Globus pallidus (tissue), 1 donor: ENCODE results near the gene SMG9.
A peak's percentile ranks its signal among the peaks of the same experiment; 100 is the strongest.

ENCODE experiments used
- DNase-seq: peaks from one replicate; pipeline ENCODE4 v3.0.0-alpha.2; 2015; ENCODE audit warnings: low spot score

Gene SMG9

GRCh38 chr19:43755256-43755801 lies 567 bp upstream of the SMG9 start:
- DNase-seq, result peak; percentile 77

DNA sequence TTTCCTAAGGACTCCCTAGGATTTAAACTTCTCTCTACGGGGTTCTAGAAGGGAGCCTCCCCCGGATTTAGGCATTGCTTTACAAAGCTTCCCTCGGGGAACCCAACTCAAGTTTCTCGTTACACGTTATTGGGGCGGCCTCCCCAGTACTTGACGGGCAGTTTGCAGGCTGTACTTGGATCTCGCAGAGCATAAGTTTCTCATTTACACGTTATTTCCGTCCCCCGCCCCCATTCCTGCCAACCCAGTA lies 584 bp downstream of the SMG9 start:
- DNase-seq, result no peak

DNA sequence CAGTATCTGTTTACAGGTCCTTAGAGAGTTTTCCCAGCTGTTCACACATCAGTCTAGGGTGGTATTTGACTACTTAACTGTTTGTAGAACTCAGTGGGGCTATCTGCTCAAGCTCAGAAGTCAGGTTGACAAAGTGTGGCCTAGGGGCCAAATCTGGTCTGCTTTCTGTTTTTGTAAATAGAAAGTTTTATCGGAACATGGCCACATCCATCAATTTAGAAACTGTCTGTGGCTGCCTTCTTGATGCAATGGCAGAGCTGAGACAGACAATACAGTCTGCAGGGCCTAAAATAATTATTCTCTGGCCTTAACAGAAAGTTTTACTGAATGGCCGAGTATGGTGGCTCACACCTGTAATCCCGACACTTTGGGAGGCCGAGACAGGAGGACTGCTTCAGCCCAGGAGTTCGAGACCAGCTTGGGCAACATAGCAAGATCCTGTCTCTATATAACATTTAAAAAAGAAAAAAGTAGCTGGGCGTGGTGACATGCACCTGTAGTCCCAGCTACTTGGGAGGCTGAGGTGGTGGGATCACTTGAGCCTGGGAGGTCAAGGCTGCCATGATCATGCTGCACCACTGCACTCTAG lies 2.4 kb downstream of the SMG9 start:
- DNase-seq, result no peak

GRCh38 chr19:43751466-43752220 lies 3.1 kb downstream of the SMG9 start:
- DNase-seq, result no peak

DNA sequence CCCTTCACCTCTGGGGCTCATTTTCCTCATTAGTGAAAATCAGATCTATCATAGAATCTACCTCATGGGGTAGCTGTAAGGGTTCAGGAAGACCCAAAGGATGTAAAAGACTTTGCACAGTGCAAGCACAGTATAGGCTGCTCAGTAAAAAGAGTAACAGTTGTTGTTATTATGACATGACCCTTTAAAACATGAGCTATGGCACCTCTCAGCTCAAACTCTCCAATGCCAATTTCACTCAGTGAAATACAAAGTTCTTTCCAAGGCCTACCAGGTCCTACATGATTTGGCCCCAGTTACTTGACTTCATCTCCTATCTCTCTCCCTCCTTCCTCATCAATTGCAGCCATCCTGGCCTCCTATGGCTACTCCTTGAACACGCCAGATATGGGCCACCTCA lies 4.9 kb downstream of the SMG9 start:
- DNase-seq, result no peak

DNA sequence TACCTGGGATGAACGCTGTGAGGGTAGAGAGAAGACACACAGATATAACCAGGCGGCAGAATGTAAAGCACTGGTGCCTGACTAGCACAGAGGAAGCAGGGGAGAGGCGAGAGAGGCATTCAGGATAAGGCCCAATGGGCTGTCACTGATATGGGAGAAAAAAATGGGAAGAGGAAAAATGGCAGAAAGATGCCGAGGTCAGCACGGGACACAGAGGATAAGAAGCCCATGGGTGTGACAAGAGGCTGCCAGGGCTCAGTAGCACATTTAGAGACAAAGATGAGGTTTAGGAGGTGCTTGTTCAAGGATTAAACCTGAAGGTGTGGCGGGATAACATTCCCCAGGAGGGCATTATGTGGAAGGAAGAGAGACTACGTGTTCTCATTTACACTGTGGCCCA lies 5.6 kb downstream of the SMG9 start:
- no peak for DNase-seq

- no peak for DNase-seq
Measured at GRCh38 chr19:43748685-43749084, 6.1 kb downstream of the SMG9 start.

GRCh38 chr19:43748205-43748594 lies 6.6 kb downstream of the SMG9 start:
- no peak for DNase-seq

- DNase-seq, result no peak
Measured at GRCh38 chr19:43747557-43748204, 7.1 kb downstream of the SMG9 start.

DNA sequence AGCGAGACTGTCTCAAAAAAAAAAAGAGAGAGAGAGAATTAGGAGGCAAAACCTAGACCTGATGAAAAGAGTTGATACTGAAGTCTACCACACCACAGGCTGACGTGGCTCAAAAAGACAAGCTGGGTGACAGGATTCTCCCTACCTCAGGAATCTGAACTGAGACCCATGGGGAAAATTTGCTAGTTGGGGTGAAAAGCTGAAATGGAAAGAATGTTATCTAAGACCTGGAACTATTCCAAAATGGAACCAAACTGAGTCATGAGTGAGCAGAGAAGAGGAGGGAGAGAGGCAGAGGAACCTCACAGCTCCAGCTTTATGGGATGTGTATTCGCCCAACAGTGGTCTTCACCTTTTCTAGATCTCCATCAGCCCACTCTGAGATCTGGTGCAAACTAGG lies 11.7 kb downstream of the SMG9 start:
- no peak for DNase-seq

GRCh38 chr19:43741075-43741825 lies 13.5 kb downstream of the SMG9 start:
- DNase-seq, result no peak

DNA sequence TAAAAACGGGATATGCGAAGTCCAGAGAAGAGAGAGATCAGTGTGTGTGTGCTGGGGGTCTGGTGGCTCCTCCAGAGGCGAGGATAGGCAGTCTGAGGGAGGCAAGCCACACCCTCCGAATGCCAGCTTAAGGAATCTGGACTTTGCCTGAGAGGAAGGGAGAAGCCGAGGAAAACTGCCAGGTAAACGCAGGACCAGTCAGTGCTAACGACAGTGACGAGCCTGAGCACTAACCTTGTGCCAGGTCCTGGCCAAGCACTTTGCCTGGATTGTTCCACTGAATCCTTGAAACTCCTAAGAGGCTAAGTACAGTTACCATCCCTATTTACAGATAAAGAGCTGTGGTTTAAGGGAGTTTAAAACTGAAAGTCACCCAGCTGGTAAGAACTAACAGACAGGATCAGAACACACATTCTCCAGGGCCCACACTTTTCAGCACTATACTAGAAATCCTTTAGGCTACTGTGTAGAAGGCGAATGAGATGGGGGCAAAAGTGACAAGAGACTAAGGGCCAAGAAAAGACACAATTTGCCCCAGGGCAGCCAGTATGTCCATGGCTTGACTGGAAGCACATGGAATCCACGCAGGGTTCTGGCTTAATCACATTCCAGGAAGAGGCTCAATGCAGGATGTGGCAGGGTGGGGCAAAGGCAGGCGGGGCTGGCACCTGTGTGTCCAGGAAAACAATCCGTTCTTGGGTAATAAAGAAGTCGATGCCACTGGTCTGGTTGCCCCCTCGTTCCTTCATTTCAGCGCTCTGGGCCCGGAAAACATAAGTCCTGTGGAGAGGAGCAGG lies 15.1 kb downstream of the SMG9 start:
- no peak for DNase-seq

DNA sequence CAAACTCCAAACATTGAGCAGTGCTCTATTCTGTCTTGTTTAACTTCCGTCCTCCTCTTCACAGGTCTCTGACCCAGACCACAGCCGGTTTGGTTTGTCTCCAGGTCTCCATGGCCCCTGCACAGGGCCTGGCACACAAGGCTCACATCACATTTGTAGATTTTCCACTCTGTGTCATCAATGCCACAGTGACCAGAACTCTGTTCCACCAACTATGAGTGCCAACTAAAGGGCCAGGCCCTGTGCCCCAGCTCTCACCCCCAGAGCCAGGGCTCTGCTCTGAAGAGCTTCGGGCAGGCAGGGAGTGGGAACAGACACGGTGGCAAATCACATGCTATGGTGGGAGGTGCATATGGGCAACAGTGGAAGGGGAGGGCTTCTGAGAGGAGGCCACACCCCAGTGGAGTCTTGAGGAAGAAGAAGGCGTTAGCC lies 16.0 kb downstream of the SMG9 start:
- DNase-seq, result no peak

GRCh38 chr19:43735957-43736356 lies 18.8 kb downstream of the SMG9 start:
- no peak for DNase-seq

- DNase-seq, result no peak
Measured at GRCh38 chr19:43735013-43735412, 19.7 kb downstream of the SMG9 start.

DNA sequence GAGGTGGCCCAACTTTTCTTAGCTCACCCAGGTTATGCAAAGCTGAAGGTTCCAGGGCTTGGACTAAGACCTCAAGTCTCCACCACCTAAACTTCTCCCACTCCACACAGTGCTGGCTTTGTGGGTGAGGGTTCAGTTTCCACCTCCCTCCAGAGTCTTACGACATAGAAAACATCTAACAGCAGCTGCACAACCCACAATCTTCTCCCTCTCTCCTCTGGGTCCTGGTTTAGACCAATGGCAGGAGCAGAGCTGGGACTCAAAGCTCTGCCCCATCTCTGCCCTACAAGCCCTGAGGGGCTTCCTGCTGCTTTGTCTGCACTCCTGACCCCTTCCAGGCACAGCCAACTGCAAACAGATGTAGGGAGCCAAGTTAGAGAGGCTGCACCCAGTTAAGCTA lies 22.9 kb downstream of the SMG9 start:
- no peak for DNase-seq

DNA sequence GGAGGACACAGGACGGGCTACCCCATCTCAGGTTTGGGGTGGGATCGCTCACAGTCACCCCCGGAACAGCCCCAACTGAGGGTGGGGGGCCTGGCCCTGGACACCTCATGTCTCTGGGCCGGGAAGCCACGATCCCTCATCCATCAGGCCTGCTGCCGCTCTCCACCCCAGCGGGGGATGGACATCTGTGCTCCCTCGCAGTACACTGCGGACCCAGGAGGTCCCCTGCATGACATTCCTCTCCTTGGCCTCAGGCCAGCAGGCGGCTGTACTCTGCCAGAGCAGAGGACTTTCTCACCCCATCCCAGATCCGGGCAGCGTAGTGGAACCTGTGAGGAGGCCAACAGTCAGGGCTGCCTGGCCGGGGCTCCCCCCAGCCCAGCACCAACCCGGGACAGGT lies 23.4 kb downstream of the SMG9 start:
- DNase-seq, result no peak

DNA sequence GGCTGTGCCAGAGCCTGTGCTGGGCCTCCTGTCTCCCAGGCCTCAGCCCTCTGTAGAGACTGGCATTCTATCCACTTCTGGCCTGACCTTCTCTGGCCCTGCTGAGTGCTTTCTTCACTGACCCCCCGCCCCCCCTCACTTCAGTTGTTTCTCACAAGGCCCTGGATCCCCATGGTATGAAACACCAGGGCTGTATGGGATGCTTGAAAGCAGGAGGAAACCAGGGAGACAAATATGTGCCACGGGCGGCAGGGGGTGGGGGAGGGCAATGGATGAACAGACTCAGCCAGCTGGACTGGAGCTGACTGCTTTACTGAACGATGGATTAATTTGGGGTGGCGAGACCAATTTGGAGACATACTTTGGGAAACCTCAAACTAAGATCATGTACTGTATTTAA lies 24.8 kb downstream of the SMG9 start:
- no peak for DNase-seq

GRCh38 chr19:43727593-43727853 lies 27.2 kb downstream of the SMG9 start:
- DNase-seq, result no peak

DNA sequence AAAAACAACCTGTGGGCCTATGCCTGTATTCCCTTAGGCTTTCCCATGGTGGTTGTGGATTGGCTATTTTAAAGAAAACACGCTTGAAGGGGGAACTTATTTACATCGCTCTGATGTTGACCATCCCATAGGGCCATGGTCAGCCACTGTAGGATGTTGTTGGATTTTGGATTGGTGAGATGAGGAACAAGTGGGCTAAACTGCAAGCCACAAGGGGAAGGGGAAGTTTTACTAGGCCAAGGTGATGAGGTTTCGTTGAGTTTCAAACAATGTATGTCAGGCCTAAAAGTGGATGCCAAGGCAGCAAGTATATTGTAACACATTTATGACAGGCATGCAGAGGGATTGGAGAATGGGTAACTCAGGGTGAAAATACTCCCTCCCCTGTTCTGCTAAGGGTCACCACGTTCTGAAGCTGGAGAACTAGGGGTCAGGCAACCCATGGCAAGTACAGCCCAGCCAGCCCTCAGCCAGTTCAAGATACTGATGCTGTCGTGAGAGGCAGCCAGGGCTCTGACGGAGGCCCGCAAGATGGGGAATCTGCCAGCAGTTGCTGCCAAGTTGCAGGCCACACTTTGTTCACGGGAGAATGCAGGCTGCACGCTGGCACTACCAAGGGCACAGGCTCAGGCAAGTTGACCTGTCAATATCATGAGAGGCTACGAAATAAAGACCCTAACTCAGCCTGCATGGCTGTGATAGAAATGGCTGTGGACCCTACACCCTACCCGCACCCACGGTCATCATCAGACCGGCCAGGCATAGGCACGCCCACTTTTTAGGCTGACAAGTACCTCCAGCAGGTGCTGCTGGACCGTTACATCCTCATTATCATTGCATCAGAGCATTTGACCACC lies 27.8 kb downstream of the SMG9 start:
- DNase-seq, result no peak

- DNase-seq, result no peak
Measured at GRCh38 chr19:43725468-43725867, 29.3 kb downstream of the SMG9 start.
